Smooth muscle cell (in vitro differentiated cells): Measurements from ENCODE around the gene AGPAT4. TPM values are rescaled to one million over a fixed set of nuclear protein-coding genes. Genes with fewer than 3 reads are reported as not detected.

Experiments
- DNase-seq: peaks from one replicate; lab custom pipeline; 2025; ENCODE audit not compliant: unreplicated experiment; lab: John Stamatoyannopoulos, UW
- H2AFZ ChIP-seq: fragments of 200-600 bp; sonication (generic); 2 replicates; pipeline ENCODE4 v1.6.0; 2016; ENCODE audit warnings: antibody characterized with exemption, low read depth, mild to moderate bottlenecking
- H3F3A ChIP-seq: fragments of 200-600 bp; sonication (generic); 2 replicates; pipeline ENCODE4 v1.6.0; 2017; ENCODE audit warnings: antibody characterized with exemption, low read depth
- H3K27ac ChIP-seq: fragments of 200-600 bp; sonication (generic); 2 replicates; pipeline ENCODE4 v1.5.1; 2016; ENCODE audit warnings: low read depth, mild to moderate bottlenecking
- H3K27me3 ChIP-seq: fragments of 200-600 bp; sonication (generic); 2 replicates; pipeline ENCODE4 v1.6.1; 2016; ENCODE audit warnings: low read depth, mild to moderate bottlenecking
- H3K36me3 ChIP-seq: fragments of 200-600 bp; sonication (generic); 2 replicates; pipeline ENCODE4 v1.5.1; 2016; ENCODE audit warnings: low read depth
- H3K4me1 ChIP-seq: fragments of 200-600 bp; sonication (generic); 2 replicates; pipeline ENCODE4 v1.5.1; 2016; ENCODE audit warnings: low read depth
- H3K4me2 ChIP-seq: fragments of 200-600 bp; sonication (generic); 2 replicates; pipeline ENCODE4 v1.6.0; 2016; ENCODE audit warnings: mild to moderate bottlenecking
- H3K4me3 ChIP-seq: fragments of 200-600 bp; sonication (generic); 2 replicates; pipeline ENCODE4 v1.5.1; 2016; ENCODE audit warnings: mild to moderate bottlenecking
- H3K79me2 ChIP-seq: fragments of 200-600 bp; sonication (generic); 2 replicates; pipeline ENCODE4 v1.6.0; 2016; ENCODE audit warnings: low read depth, mild to moderate bottlenecking
- H3K9ac ChIP-seq: fragments of 200-600 bp; sonication (generic); 2 replicates; pipeline ENCODE4 v1.6.0; 2016; ENCODE audit warnings: low read depth
- H3K9me3 ChIP-seq: fragments of 200-600 bp; sonication (generic); replicated peaks from 2 replicates; pipeline ENCODE4 v1.5.1; 2016; ENCODE audit warnings: low read depth
- H4K20me1 ChIP-seq: fragments of 200-600 bp; sonication (generic); 2 replicates; pipeline ENCODE4 v1.6.0; 2016; ENCODE audit warnings: low read depth
- WGBS: methylation state at CpG from one replicate; pipeline ENCODE4 v1.1.7; 2016; ENCODE audit warnings: low lambda C conversion rate; 5-methylcytosine and 5-hydroxymethylcytosine counted together
- polyA plus RNA-seq: library from polyadenylated mRNA; unstranded; fragments of >200 nt; fragmentation: Nextera tagmentation; extraction: Ambion mirVana; gene quantifications from 2 replicates; pipeline ENCODE4 v1.2.1, GENCODE V29; 2016
- total RNA-seq: library from RNA; depleted of rRNA; stranded (reverse); fragments of >200 nt; gene quantifications from 2 replicates; pipeline ENCODE4 v1.2.3, GENCODE V29; 2014
- TF ChIP-seq, protein P1 (sequence below): fragments of 200-600 bp; sonication (generic); IDR thresholded peaks from 2 replicates; pipeline ENCODE4 v1.5.1; 2017; ENCODE audit warnings: borderline replicate concordance, mild to moderate bottlenecking, antibody characterized with exemption; ENCODE audit not compliant: insufficient read depth, poor library complexity, severe bottlenecking

Gene AGPAT4
- total and polyA plus RNA-seq, 2 experiments from 2014 or later: 51.4 to 51.8 TPM

DNA sequence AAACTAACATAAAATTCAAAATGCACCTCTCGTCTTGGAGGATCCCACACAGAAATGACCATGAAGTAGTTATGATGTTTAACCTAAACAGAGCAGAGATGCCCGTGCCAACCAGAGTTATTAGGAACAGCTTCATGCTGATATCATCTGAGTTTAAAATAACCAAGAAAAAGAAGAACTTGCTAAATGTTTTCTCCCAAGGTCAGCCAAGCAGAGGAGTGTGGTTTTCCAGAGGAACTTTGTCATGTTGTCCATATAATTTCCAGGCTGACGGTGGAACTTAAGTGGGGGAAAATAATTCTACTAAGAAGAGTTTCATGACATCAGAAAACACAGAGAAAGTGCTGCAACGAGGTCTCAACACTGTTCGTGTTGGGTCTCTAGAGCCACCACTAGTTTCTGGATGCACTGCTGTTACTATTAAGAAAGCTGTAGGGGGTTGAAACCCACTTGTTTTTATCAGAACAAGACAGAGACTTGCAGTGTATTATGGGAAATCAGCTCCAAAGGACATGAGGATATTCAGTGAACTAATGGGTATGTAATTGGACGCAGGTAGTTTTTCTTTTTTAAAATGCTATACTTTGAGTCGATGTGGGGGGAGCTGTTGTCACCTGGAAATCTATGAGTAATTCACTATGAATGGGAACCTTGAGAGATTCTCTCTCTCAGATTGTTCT lies 5.2 kb downstream of the AGPAT4 start:
- Histone ChIP-seq H3K27ac (no peak overlapping the region), H2AFZ (no peak overlapping the region), H3F3A (peaks cover 20% of the 10 kb centered on the region), H3K4me1 (peaks cover 40% of the 10 kb centered on the region), H3K79me2 (peaks cover 95% of the 10 kb centered on the region), H4K20me1 (peaks cover 93% of the 10 kb centered on the region), H3K9me3 (no peaks in the 10 kb centered on the region), H3K4me3 (no peak overlapping the region), H3K27me3 (no peaks in the 10 kb centered on the region), H3K9ac (no peak overlapping the region), H3K4me2 (peak overlapping the region; percentile 93), H3K36me3 (no peaks in the 10 kb centered on the region)
- no peak for DNase-seq
- TF ChIP-seq, protein P1, sequence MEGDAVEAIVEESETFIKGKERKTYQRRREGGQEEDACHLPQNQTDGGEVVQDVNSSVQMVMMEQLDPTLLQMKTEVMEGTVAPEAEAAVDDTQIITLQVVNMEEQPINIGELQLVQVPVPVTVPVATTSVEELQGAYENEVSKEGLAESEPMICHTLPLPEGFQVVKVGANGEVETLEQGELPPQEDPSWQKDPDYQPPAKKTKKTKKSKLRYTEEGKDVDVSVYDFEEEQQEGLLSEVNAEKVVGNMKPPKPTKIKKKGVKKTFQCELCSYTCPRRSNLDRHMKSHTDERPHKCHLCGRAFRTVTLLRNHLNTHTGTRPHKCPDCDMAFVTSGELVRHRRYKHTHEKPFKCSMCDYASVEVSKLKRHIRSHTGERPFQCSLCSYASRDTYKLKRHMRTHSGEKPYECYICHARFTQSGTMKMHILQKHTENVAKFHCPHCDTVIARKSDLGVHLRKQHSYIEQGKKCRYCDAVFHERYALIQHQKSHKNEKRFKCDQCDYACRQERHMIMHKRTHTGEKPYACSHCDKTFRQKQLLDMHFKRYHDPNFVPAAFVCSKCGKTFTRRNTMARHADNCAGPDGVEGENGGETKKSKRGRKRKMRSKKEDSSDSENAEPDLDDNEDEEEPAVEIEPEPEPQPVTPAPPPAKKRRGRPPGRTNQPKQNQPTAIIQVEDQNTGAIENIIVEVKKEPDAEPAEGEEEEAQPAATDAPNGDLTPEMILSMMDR: no peak
- 75% methylated on average over 7 of the region's 7 CpGs for WGBS

DNA sequence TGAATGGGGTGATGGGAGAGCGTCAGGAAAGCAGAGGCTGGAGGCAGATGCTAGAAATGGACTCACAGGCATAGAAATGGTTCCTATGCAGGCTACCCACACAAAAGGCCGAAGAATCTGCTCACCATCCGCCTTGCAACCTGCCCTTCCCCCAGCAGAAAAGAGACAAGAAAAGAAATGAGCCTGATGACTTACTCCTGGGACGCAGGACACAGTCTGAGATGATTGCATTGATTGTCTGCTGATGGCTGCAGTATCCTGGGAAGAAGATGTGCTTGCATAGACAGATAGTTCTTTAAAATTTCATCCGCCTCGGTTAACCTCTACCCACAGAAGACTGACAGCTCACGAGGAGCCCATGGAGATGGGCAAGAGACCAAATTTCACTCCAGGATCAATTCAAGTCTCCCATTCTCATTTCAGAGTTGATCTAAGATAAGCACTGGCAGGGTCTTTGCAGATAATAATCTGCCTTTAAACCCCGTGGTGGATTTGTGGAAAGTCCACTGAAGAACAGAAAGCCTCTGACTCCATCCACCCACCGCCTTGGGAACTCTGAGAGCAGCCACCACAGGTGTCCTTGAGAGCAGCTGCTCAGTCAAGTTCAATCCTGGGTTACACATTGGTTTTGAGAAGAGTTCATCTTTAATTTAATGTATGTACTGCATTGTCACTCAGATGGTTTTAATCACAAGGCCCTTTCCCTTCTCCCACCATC lies 7.2 kb downstream of the AGPAT4 start:
- Histone ChIP-seq H3K9me3 (no peaks in the 10 kb centered on the region), H3F3A (peaks cover 15% of the 10 kb centered on the region), H3K4me1 (peaks cover 32% of the 10 kb centered on the region), H3K9ac (no peak overlapping the region), H3K4me3 (no peak overlapping the region), H3K79me2 (peaks cover 95% of the 10 kb centered on the region), H3K4me2 (peak overlapping the region; percentile 2), H3K36me3 (no peaks in the 10 kb centered on the region), H2AFZ (no peak overlapping the region), H3K27me3 (no peaks in the 10 kb centered on the region), H4K20me1 (peaks cover 93% of the 10 kb centered on the region), H3K27ac (peak overlapping the region; percentile 26)
- TF ChIP-seq, protein P1: no peak
- no peak for DNase-seq
- WGBS: 73% methylated on average over 9 of the region's 9 CpGs

- Histone ChIP-seq H3K4me3 (no peak overlapping the region), H4K20me1 (peaks cover 93% of the 10 kb centered on the region), H3K9ac (no peak overlapping the region), H3K4me2 (no peak overlapping the region), H2AFZ (no peak overlapping the region), H3K4me1 (peaks cover 26% of the 10 kb centered on the region), H3K79me2 (peaks cover 95% of the 10 kb centered on the region), H3K27ac (peak overlapping the region; percentile 26), H3K36me3 (no peaks in the 10 kb centered on the region), H3K27me3 (no peaks in the 10 kb centered on the region), H3F3A (peaks cover 8% of the 10 kb centered on the region), H3K9me3 (no peaks in the 10 kb centered on the region)
- WGBS: 79% methylated on average over 7 of the region's 7 CpGs
- DNase-seq: no peak
- TF ChIP-seq, protein P1: no peak
Observed at GRCh38 chr6:161265975-161266374, 7.9 kb downstream of the AGPAT4 start.
